NCI-H82 treated with DMSO at 0.1 percent for 48 hours (cell line): ENCODE measurements around the gene RINL.
"Not testable (repeated sequence)": the region's sequence is repeated elsewhere in the genome, so short reads cannot be mapped to it uniquely, and the experiment has no call there.

Experiments
- DNase-seq: peaks from one replicate; lab custom pipeline; 2025; ENCODE audit not compliant: unreplicated experiment; lab: John Stamatoyannopoulos, UW

Gene RINL

DNA sequence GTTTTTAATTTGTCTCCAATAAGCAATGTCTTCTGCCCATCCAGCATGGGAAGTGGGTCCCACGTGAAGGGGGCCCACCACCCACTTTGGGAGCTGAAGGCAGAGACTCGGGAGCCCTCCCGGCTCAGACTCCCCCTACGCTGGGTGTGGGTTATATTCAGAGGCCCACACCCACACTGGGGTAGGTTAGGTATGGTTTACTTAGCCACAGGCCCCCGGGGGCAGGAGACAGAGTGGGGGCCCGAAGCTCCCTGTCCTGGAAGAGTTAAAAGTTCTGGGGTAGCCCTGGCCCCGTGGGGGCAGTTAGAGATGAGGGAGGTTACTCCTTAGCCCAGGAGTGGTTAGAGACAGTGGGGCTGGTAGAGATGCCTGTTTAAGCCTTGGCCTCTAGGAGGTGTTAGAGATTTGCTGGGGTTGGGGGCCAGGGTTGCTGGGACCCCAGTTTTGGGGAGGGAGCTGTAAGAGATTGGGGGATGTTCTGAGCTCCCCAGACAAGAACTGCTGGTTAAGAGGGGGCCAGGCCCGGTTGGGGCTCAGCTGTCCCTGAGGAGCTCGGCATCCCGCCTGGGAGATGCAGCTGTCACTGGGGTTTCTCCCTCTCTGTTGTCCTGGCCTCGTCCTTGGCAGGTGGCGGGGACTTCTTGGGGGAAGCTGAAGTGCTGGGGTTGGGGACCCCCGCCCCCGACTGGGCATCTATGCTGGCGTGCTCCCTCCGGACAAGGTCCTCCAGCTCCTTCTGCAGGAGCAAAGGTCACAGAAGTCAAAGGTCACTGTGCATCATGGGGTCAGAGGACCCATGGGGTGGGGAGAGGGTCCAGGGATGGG is 712 bp upstream of the RINL start:
- no peak for DNase-seq

DNA sequence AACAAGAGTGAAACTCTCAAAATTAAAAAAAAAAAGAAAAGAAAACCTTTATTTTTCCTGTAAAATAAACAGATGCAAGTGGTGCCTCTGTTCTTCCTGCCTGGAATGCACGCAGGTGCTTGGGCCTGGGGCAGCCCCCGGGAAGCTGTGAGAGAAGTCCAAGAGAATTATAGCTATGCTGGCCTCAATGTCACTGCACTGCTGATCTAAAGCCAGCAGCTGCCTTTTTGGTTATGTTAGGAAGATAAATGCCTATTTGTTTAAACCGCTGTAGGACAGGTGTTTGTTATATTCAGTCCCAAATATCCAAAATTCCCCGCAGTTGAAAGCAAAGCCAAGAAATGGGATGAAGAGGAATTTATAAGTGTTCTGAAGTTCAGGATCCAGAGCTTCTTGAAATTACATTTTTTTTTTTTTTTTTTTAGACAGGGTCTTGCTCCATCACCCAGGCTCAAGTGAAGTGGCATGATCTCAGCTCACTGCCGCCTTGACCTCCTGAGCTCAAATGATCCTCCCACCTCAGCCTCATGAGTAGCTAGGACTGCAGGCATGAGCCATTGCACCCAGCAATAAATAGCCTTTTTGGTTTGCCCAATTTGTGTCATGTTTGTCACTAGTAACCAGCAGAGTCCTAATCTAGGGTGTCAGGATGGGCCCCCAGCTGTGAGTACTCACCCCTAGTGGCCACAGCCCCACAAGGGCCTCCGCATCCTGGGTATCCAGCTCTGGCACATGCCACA is 2.2 kb downstream of the RINL start:
- no peak for DNase-seq

DNA sequence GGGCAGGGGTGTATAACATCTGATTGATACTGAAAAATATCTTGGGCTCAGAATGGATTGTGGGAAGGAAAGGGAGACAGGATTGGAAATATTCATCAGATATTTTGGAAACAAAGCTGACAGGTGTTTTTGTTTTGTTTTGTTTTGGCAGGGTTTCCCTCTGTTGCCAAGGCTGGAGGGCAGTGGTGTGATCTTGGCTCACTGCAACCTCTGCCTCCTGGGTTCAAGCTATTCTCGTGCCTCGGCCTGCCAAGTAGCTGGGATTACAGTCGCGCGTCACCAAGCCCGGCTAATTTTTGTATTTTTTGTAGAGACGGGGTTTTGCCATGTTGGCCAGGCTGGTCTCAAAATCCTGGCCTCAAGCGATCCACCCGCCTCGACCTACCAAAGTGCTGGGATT is 4.7 kb downstream of the RINL start:
- not testable (repeated sequence) for DNase-seq

DNA sequence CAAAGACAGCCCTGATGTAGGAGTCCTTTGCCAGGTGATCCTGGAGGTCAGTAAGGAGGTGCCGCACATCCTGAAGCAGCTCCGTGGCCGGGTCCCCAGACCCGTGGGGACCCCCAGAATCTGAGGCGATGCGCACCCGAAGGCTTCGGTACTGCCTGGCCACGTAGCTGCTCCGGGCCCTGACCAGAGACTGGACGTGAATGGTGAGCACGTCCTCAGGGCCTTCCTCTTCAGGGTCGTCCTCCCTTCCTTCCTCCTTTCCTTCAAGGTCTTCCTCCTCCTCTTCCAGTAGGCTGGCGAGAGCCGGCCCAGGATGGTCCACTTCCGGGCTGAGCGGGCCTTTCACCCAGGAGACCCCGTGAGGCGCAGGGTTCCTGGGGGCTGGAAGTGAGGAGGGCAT is 7.5 kb downstream of the RINL start:
- DNase-seq = no peak

DNA sequence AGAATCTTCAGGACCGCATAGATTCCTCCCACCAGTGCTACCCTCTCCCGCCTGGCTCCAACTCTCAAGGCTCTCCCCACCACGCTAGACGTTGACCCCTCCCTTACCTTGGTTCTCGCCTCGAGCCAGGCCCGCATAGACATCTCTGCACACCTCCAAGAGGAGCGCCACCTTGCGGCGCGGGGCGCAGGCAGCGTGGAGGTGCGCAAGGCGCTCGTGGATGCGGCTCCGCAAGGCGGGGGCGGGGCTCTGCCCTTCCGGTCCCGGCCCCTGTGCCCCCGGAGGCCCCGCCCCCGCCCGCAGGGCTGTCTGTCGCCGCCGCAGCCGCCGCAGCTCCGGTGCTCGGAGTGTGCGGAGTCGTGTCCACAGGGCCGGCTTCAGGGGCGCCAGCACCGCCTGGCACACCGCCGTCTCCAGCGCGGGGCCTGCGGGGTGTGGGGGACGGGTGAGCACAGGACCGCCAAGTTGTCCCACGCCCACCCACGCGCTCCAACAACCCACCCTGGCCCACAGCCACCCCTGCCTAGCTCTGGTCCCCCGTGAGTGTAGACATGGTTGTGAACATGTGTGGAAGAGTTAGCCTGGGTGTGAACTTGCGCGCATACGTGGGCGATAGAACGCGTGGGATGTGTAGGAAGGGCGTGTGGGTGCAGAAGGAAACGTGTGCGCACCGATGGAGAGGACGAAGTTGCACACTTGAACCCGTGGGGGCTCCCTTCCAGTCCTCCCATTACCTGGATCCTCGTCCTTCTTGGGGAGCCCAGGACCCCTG is 8.1 kb downstream of the RINL start:
- DNase-seq = peak; percentile 30

DNA sequence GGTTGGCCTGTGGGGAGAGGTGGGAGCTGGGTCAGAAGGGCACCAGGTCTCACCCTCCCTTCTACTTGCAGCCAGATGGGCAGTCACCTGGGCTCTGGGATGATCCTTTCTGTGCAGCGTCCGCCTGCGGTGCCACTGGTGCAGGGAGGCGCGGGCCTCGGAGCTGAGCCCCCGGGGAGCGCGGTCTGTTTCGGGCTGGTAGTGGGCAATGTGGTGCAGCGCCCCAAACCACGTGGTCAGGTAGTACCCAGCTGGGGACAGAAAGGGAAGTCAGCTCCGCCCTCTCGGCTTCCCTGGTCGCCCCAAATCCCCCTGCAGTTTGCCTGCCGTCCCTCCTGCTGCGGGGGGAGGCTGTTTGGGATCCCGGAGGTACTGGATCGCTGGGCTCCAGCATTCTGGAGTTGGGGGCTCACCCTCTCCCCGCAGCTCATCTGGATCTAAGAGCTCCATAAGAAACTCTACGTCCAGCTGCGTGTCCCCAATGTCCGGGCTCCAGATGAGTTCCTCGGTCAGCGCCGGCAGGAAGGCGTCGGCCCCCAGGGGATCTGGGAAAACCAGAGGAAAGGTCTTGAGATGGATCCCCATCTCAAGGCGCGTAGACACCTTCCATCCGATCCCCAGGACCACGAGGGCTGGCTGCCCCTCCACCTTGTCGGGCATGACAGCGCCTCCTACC is 8.8 kb downstream of the RINL start:
- no peak for DNase-seq

DNA sequence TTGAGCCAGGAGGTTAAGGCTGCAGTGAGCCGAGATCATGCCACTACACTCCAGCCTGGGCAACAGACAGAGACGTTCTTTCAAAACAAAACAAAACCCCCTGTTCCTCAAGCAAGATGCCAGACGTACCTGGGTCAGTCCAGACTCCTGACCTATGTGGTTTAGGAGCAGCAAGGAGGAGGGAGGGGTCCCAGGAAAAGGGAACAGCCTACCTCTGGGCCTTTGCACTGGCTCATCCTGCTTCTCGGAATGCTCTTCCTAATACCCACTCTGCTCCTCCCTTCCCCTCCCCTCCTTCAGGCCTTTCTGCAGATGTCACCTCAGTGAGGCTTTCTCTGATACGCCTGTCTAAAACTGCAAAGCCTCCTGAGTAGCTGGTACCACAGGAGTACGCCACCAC is 9.5 kb downstream of the RINL start:
- DNase-seq = no peak

DNA sequence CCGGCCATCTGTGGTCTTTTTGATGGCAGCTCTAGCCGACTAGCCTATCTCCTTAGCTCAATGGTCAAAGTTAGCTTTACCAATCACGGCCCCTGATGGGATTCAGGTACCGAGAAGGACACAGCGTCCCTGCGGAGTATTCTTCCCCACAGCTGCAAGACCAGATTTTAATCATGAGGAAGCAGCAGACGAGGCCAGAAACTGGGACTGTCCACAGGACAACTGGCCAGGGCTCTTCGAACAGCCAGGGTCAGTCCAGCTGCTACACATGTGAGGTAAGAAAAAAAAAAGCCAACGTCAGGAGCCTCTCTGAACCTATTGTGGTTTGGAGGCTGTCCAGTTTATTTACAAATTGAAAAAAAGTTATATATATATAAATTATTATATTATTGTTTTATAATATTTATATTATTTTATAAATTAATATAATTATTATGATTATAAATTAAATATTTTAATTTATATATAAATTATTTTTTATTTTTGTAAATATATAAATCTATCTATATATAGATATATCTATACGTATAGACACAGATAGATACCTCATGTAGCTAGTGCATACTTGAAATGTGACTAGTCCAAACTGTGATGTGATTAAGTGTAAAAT is 10.8 kb downstream of the RINL start:
- DNase-seq = no peak

DNA sequence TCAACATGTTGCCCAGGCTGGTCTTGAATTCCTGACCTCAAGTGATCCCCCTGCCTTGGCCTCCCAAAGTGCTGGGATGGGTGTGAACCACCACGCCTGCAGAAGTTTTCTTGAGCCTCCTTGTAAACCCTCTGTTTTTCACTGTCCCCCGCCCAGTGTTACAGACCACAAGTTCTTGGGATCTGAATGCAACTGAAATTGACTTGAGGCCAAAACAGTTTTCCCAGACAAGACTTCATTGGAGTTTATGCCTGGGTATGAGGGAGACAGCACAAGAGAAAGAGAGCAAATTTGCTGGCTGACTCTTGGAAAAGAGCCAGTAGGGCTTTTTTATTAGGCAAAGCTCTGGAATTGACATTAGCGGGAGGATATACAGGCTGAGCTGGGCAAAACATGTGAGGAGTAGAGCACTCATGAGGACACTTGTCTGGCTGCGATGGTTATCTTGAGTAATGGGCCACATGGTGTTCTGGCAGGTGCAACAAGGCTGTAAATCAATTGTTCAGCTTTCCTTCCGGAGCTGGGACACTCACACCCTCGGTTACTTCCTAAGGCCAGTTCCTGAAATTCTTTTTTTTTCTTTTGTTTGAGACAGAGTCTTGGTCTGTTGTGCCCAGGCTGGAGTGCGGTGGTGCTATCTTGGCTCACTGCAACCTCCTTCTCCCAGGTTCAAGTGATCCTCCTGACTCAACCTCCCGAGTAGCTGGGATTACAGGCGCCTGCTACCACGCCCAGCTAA is 15.6 kb downstream of the RINL start:
- DNase-seq = no peak

DNA sequence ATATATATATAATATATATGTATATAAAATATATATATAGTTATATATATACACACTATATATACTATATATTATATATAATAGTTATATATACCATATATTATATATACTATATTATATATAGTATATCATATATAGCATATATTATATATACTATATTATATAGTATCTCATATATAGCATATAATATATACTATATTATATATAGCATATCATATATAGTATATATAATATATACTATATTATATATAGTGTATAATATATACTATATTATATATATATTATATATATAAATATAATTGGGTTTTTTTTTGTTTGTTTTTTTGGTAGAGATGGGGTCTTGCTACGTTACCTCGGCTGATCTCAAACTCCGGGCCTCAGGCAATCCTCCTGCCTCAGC is 16.7 kb downstream of the RINL start:
- no peak for DNase-seq

DNA sequence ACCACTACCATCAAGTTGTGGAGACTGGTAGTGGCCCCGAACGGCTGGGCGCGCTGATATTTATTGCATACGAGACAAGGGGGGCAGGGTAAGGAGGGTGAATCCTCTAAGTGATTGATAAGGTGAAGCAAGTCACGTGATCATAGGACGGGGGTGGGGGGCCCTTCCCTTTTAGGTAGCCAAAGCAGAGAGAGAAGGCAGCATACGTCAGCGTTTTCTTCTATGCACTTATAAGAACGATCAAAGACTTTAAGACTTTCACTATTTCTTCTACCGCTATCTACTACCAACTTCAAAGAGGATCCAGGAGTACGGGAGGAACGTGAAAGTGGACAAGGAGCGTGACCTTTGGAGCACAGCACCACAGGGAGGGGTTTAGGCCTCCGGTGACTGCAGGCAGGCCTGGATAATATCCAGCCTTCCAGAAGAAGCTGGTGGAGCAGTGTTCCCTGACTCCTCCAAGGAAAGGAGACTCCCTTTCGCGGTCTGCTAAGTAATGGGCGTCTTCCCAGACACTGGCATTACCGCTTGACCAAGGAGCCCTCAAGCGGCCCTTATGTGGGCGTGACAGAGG is 18.4 kb downstream of the RINL start:
- not testable (repeated sequence) for DNase-seq

DNA sequence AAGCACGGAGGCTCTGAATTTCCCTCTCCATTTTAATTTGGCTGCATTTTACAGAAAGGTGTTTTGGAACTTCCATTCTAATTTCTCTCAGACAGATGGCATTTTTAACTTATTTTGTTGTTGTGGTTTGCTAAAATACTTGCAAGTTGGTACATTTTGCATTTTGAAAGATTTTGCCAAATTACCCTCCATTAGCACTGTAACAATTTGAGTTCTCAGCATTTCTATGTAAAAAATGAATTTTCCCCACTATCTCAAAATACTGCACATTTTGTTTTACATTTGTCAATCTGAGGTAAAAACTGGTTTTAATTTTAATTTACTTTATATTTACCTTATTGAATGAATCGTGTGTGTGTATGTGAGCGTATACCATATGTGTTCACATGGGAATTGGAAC is 21.3 kb downstream of the RINL start:
- DNase-seq = no peak

DNA sequence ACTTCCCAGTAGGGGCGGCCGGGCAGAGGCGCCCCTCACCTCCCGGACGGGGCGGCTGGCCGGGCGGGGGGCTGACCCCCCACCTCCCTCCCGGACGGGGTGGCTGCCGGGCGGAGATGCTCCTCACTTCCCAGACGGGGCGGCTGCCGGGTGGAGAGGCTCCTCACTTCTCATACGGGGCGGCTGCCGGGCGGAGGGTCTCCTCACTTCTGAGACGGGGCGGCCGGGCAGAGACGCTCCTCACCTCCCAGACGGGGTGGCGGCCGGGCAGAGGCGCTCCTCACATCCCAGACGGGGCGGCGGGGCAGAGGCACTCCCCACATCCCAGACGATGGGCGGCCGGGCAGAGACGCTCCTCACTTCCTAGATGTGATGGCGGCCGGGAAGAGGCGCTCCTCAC is 22.3 kb downstream of the RINL start:
- DNase-seq = not testable (repeated sequence)

DNA sequence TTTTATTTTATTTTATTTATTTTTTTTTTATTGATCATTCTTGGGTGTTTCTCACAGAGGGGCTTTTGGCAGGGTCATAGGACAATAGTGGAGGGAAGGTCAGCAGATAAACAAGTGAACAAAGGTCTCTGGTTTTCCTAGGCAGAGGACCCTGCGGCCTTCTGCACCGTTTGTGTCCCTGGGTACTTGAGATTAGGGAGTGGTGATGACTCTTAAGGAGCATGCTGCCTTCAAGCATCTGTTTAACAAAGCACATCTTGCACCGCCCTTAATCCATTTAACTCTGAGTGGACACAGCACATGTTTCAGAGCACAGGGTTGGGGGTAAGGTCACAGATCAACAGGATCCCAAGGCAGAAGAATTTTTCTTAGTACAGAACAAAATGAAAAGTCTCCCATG is 23.1 kb downstream of the RINL start:
- DNase-seq = peak; percentile 16

DNA sequence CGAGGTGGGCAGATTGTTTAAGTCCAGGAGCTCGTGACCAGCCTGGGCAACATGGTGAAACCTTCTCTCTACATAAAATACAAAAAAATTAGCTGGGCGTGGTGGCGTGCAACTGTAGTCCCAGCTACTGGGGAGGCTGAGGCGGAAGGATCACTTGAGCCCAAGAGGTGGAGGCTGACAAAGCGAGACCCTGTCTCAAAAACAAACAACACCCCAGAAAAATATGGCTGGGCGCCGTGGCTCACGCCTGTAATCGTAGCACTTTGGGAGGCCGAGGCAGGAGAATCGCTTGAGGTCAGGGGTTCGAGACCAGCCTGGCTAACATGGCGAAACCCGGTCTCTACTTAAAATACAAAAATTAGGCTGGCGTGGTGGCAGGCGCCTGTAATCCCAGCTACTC is 24.9 kb downstream of the RINL start:
- DNase-seq = no peak

DNA sequence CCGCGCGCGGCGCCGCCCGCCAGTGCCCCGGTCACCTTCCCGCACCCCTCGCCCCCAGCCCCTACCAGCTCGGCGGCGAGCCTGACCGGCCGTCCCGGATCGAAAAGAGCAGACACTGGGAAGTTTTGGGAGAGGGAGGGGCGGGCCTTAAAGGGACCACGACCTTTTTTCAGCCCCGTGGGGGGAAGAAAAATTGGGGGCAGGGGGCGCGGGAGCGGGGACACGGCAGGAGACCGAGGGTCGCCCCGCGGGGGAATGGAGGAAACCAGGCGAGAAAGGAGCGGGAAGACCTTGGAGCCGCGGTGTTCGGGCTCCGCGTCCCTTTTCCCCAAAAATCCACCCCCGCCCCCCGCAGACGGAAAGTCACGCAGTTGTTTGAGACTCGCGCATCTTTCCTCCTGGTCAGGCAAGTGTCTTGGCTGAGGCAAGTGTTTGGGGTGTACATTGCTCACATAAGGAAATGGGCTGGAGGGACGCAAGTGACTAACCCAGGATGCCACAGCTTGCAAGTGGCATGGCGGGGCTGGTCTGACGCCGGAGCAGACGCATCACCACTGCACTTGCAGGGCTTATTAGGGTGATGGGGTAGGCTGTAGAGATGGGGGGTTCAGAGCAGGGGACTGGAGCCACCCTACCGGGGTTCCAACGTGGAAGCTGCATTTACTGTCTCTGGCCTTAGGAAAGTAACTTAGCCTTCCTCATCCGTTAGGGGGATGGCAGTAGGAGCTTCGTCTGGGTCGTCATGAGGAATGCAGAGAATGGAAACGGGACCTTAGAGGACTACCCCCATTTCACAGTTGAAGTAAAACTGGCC is 25.6 kb downstream of the RINL start:
- DNase-seq = no peak

DNA sequence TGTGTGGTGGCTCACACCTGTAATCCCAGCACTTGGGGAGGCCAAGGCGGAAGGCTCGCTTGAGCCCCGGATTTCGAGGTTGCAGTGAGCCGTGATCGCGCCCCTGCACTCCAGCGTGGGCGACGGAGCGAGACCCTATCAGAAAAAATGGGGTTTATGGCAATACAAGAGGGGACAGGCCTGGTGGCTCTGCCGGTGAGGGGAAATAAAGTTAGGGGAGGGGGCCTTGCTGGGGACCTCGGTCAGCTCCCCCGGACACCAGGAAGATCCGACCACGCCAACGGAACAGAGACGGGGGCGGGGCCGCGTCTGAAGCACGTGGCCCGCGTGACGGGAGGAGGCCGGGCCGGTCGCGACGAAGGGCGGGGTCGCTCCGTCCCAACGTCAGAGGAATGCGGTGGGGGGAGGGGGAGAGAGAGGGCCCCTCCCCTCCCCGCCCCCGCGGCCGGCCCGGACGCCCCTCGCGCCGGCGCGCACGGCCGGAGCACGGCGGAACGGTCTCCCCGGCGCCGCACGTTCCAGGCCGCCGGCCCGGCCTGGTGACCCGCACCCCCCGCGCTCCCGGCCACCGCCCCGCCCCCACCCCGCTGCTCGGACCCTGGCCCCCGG is 26.3 kb downstream of the RINL start:
- DNase-seq = peak; percentile 82

DNA sequence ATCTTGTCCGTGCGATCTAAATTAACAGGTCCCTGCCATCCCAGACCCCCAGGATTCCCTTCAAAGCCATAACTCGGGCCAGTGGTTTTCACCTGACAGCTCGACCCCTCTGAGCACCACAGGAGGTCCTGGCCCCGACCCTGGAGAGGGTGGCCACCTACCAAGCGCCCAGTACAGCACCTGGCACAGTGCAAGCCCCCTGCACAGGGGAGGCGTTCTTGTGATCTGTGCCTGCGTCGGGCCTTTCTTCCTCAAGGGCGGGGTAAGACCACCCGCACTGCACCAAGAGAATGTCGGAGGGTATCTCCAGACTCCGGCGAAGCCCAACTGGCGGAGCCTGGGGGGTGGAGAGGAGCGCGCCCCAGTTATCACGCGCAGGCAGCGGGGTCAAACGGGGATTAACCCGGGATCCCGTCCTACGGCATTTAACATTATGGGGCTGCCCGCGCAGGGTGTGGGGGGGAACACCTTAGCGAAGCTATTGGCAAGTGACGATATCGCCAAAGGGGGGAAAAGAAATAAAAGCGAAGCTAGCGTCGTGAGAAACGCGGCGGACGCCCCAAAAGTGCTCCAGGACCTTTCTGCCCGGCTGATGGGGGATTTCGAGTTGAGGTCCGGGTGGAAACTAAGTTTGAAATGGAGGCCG is 27.0 kb downstream of the RINL start:
- DNase-seq = peak; percentile 51
